Testis (tissue), 3 donors: ENCODE data around the gene GRID1. TPM values are rescaled to one million over a fixed set of nuclear protein-coding genes. Genes with fewer than 3 reads are reported as not detected.

Experiments
- DNase-seq: peaks from one replicate; pipeline ENCODE4 v3.0.0-alpha.2; 2019
- H3K27ac ChIP-seq, 2 donors: fragments of 200-600 bp; sonication (generic); one replicate each; pipeline ENCODE4 v1.5.1; 2019
- H3K27me3 ChIP-seq: fragments of 200-600 bp; sonication (generic); one replicate; pipeline ENCODE4 v1.5.1; 2019
- H3K36me3 ChIP-seq: fragments of 200-600 bp; sonication (generic); one replicate; pipeline ENCODE4 v1.5.1; 2017; ENCODE audit warnings: low read depth; ENCODE audit errors: missing control alignments
- H3K4me1 ChIP-seq: fragments of 200-600 bp; sonication (generic); one replicate; pipeline ENCODE4 v1.5.1; 2019
- H3K4me3 ChIP-seq, 2 donors: fragments of 200-600 bp; sonication (generic); one replicate each; pipeline ENCODE4 v1.5.1; 2017 to 2019
- H3K9me3 ChIP-seq: fragments of 200-600 bp; sonication (generic); one replicate; pipeline ENCODE4 v1.5.1; 2017
- POLR2A ChIP-seq: fragments of 450-650 bp; IDR thresholded peaks from one replicate; pipeline ENCODE4 v1.6.1; 2017; ENCODE audit warnings: antibody characterized with exemption, mild to moderate bottlenecking, moderate library complexity
- WGBS, 2 donors: methylation state at CpG; one replicate each; pipeline ENCODE4 v1.1.5; 2018; 5-methylcytosine and 5-hydroxymethylcytosine counted together
- intact Hi-C: fragments of 100-400 bp; cut with DNase I; formaldehyde crosslinking; loops from one replicate; pipeline ENCODE4 v1.15.1; 2023; ENCODE audit warnings: low total_unique reads
- polyA plus RNA-seq: library from polyadenylated mRNA; stranded (reverse); fragments of 350-450 nt; fragmentation: Illumina TruSeq; extraction: RNeasy Lipid Tissue Mini Kit (QIAGEN cat#74804); gene quantifications from one replicate; pipeline ENCODE4 v1.2.3, GENCODE V29; 2014; ENCODE audit warnings: low read depth, low replicate concordance; ENCODE audit not compliant: insufficient read depth
- total RNA-seq, 2 donors: library from RNA; depleted of rRNA; stranded (reverse); fragments of >200 nt; gene quantifications; one replicate each; pipeline ENCODE4 v1.2.3, GENCODE V29; 2016
- TF ChIP-seq, protein P1 (sequence below), 3 experiments: fragments of 450-650 bp in 2 of 3; fragments of 200-600 bp in 1 of 3; sonication (generic) in 1 of 3; IDR thresholded peaks; one replicate each; pipeline ENCODE4 v1.5.1; 2016 to 2019; ENCODE audit warnings: antibody characterized with exemption in 3 of 3, mild to moderate bottlenecking in 2 of 3, moderate library complexity in 1 of 3

Gene GRID1
- total and polyA plus RNA-seq, 3 donors from 2014 or later, result 7.4 to 16.7 (median 8.1) TPM

GRCh38 chr10:85916994-85917573, 449.5 kb downstream of the GRID1 start:
- 44 to 58% methylated on average over 2 of the region's 2 CpGs for WGBS, 2 donors
- TF ChIP-seq POLR2A, result no peak
- TF ChIP-seq, protein P1, sequence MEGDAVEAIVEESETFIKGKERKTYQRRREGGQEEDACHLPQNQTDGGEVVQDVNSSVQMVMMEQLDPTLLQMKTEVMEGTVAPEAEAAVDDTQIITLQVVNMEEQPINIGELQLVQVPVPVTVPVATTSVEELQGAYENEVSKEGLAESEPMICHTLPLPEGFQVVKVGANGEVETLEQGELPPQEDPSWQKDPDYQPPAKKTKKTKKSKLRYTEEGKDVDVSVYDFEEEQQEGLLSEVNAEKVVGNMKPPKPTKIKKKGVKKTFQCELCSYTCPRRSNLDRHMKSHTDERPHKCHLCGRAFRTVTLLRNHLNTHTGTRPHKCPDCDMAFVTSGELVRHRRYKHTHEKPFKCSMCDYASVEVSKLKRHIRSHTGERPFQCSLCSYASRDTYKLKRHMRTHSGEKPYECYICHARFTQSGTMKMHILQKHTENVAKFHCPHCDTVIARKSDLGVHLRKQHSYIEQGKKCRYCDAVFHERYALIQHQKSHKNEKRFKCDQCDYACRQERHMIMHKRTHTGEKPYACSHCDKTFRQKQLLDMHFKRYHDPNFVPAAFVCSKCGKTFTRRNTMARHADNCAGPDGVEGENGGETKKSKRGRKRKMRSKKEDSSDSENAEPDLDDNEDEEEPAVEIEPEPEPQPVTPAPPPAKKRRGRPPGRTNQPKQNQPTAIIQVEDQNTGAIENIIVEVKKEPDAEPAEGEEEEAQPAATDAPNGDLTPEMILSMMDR (IDR thresholded peaks at IDR 0.05), result no peak
- Histone ChIP-seq H3K27me3 (no peaks in the 10 kb centered on the region), H3K9me3 (no peaks in the 10 kb centered on the region), H3K27ac (no peak overlapping the region), H3K36me3 (no peaks in the 10 kb centered on the region), H3K4me1 (peaks cover 8% of the 10 kb centered on the region), H3K4me3 (no peak overlapping the region)
- no peak for DNase-seq
- intact Hi-C loops, result no loop called here

- intact Hi-C loops, result no loop called here
- Histone ChIP-seq H3K27me3 (no peaks in the 10 kb centered on the region), H3K9me3 (no peaks in the 10 kb centered on the region), H3K27ac (no peak overlapping the region), H3K4me1 (peaks cover 5% of the 10 kb centered on the region), H3K4me3 (no peak overlapping the region), H3K36me3 (no peaks in the 10 kb centered on the region)
- 40 to 44% methylated on average over 2 to 5 of the region's 5 CpGs for WGBS, 2 donors
- TF ChIP-seq POLR2A, result no peak
- TF ChIP-seq, protein P1 (IDR thresholded peaks at IDR 0.05), result no peak
- DNase-seq, result peak; percentile 36
These were observed 450.3 kb downstream of the GRID1 start for GRCh38 chr10:85916286-85916685.

DNA sequence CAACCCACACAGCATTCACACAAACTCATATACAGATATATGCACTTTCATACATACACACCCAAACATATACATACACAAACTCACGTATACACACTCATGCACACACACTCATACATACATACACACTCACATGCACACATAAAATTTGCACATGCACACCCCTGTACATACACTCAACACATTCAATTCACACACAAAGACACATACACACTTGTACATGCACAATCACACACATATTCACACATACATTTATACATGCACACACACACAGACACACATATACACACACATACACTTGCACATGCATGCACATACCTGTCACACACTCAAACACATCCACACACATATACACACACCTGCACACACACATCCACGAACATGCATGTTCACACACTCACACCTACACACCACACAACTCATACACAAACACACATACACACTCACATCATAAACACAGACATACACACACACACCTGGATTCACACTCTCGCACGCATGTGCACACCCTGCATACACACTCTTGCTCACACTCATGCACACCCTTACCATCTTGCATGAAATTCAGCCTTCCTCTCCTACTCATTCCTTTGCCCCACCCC, 451.2 kb downstream of the GRID1 start:
- Histone ChIP-seq H3K4me1 (peaks cover 5% of the 10 kb centered on the region), H3K27me3 (no peaks in the 10 kb centered on the region), H3K27ac (no peak overlapping the region), H3K4me3 (no peak overlapping the region), H3K9me3 (no peaks in the 10 kb centered on the region), H3K36me3 (no peaks in the 10 kb centered on the region)
- no peak for DNase-seq
- TF ChIP-seq, protein P1 (IDR thresholded peaks at IDR 0.05), result no peak
- no peak for TF ChIP-seq POLR2A
- WGBS, 2 donors, result 87 to 92% methylated on average over 4 of the region's 4 CpGs
- intact Hi-C loops, result no loop called here

GRCh38 chr10:85914720-85915119, 451.9 kb downstream of the GRID1 start:
- no peak for TF ChIP-seq POLR2A
- TF ChIP-seq, protein P1 (IDR thresholded peaks at IDR 0.05), result no peak

DNA sequence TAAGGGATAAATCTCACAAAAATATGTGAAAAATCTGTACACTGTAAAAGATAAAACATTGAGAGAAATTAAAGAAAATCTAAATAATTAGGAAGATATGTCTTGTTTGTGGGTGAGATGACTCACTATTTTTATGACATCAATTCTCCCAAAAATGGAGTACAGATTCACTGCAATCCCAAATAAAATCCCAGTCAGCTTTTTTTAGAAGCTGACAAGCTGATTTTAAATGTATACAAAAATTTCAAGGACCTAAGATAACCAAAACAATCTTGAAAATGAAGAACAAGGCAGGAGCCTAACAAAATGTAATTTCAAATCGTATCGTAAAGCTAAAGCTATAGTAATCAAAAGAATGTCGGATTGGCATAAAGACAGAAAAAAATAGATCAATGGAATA, 458.1 kb downstream of the GRID1 start:
- DNase-seq, result no peak
- intact Hi-C loops, result no loop called here
- TF ChIP-seq, protein P1 (IDR thresholded peaks at IDR 0.05), result no peak
- TF ChIP-seq POLR2A, result no peak
- Histone ChIP-seq H3K27me3 (no peaks in the 10 kb centered on the region), H3K4me3 (no peak overlapping the region), H3K36me3 (no peaks in the 10 kb centered on the region), H3K9me3 (no peaks in the 10 kb centered on the region), H3K27ac (no peak overlapping the region), H3K4me1 (no peaks in the 10 kb centered on the region)
- WGBS, 2 donors, result 89 to 91% methylated on average over 3 of the region's 3 CpGs

More at GRCh38 chr10:85914720-85915119, 451.9 kb downstream of the GRID1 start:
- no peaks in the 10 kb centered on the region for H3K27me3 ChIP-seq
- H3K4me3 ChIP-seq, result no peak overlapping the region
- DNase-seq, result no peak
- H3K4me1 ChIP-seq, result peaks cover 5% of the 10 kb centered on the region
- no peak overlapping the region for H3K27ac ChIP-seq
- WGBS, 2 donors, result 87 to 90% methylated on average over 3 of the region's 3 CpGs
- no peaks in the 10 kb centered on the region for H3K9me3 ChIP-seq
- intact Hi-C loops, result no loop called here
- H3K36me3 ChIP-seq, result no peaks in the 10 kb centered on the region
